CD4-positive, alpha-beta T cell (primary cell): ENCODE data around the gene AMDHD2. TPM values are rescaled to one million over a fixed set of nuclear protein-coding genes. Genes with fewer than 3 reads are reported as not detected.

Experiments used
- ATAC-seq: fragments of 200-7000 bp; cut with Tn5 transposase; one replicate; pipeline ENCODE4 v1.10.0; 2022; ENCODE audit warnings: mild to moderate bottlenecking; ENCODE audit not compliant: poor library complexity
- CTCF ChIA-PET: fragments of 350-600 bp; sonication (Branson Sonifier 250); formaldehyde crosslinking; loops from one replicate; lab custom pipeline; 2021; ENCODE audit warnings: antibody characterized with exemption, inconsistent platforms; lab: Charles Lee
- POLR2A ChIA-PET: fragments of 350-600 bp; sonication (Branson Sonifier 250); formaldehyde crosslinking; loops from one replicate; lab custom pipeline; 2021; ENCODE audit warnings: antibody characterized with exemption, inconsistent platforms; lab: Charles Lee
- DNase-seq, 14 experiments: peaks; one replicate each; pipeline ENCODE4 v3.0.0-alpha.2; 2013 to 2020; ENCODE audit warnings: mixed read lengths in 2 of 14
- H3K27ac ChIP-seq, 2 donors: one replicate each; pipeline versions ENCODE4 v1.5.1 to v1.7.0; 2013; ENCODE audit warnings: low read length in 2 of 2, low read depth in 1 of 2, mild to moderate bottlenecking in 1 of 2
- H3K27me3 ChIP-seq, 2 experiments: 1 replicate in 1 of 2; 2 replicates in 1 of 2; pipeline versions ENCODE4 v1.6.1 to v1.7.0; 2013; ENCODE audit warnings: low read length in 2 of 2, control low read depth in 1 of 2, mild to moderate bottlenecking in 1 of 2, moderate library complexity in 1 of 2; ENCODE audit not compliant: insufficient read depth in 2 of 2, control insufficient read depth in 1 of 2
- H3K36me3 ChIP-seq: one replicate; pipeline ENCODE4 v1.6.1; 2013; ENCODE audit warnings: low read length, control low read depth; ENCODE audit not compliant: insufficient read depth
- H3K4me1 ChIP-seq: one replicate; pipeline ENCODE4 v1.6.1; 2013; ENCODE audit warnings: low read length, control low read depth; ENCODE audit not compliant: insufficient read depth
- H3K4me3 ChIP-seq: one replicate; pipeline ENCODE4 v1.5.1; 2013; ENCODE audit warnings: mild to moderate bottlenecking, low read length, moderate library complexity
- H3K9me3 ChIP-seq, 2 experiments: 1 replicate in 1 of 2; 2 replicates in 1 of 2; pipeline versions ENCODE4 v1.6.1 to v1.7.0; 2013; ENCODE audit warnings: low read length in 2 of 2, mild to moderate bottlenecking in 2 of 2, control low read depth in 1 of 2, moderate library complexity in 1 of 2; ENCODE audit not compliant: control insufficient read depth in 1 of 2, insufficient read depth in 1 of 2
- H3K27ac Mint-ChIP-seq: one replicate; pipeline ENCODE4 v1.8.0; 2020; ENCODE audit warnings: mixed read lengths
- H3K27me3 Mint-ChIP-seq: one replicate; pipeline ENCODE4 v1.8.0; 2021; ENCODE audit warnings: mixed read lengths
- H3K36me3 Mint-ChIP-seq: one replicate; pipeline ENCODE4 v1.8.0; 2021; ENCODE audit warnings: low read depth, mixed read lengths
- H3K4me1 Mint-ChIP-seq: one replicate; pipeline ENCODE4 v1.8.0; 2021; ENCODE audit warnings: low read depth, mixed read lengths
- H3K4me3 Mint-ChIP-seq: one replicate; pipeline ENCODE4 v1.8.0; 2020; ENCODE audit warnings: mild to moderate bottlenecking, mixed read lengths
- H3K9me3 Mint-ChIP-seq: one replicate; pipeline ENCODE4 v1.8.0; 2020; ENCODE audit warnings: mixed read lengths
- CTCF ChIP-seq: fragments of 200-600 bp; IDR thresholded peaks from one replicate; pipeline ENCODE4 v1.8.0; 2022; ENCODE audit warnings: antibody characterized with exemption, mild to moderate bottlenecking
- intact Hi-C, 2 experiments: fragments of 100-400 bp; cut with DNase I in 1 of 2; cut with micrococcal nuclease in 1 of 2; formaldehyde crosslinking; loops; one replicate each; pipeline versions ENCODE4 v1.15.1 to v1.9.0; 2023 to 2025; cut with DNase I, micrococcal nuclease
- total RNA-seq, 174 experiments: library from RNA in 2 of 174; stranded (reverse) in 2 of 174; gene quantifications; one replicate each; pipeline ENCODE4 v1.2.3 and lab custom pipeline; 2021 to 2026

The AMDHD2 gene
- total RNA-seq, 2 experiments from 2014 or later: 171 to 177 TPM

GRCh38 chr16:2483939-2484897 lies 36.0 kb upstream of the AMDHD2 start:
- intact Hi-C loops: no loop called here
- Mint-ChIP-seq H3K27ac (no peak overlapping the region), H3K27me3 (no peaks in the 10 kb centered on the region), H3K36me3 (no peaks in the 10 kb centered on the region), H3K4me3 (no peak overlapping the region), H3K4me1 (peaks cover 12% of the 10 kb centered on the region), H3K9me3 (no peaks in the 10 kb centered on the region)
- Histone ChIP-seq H3K27me3 (no peaks in the 10 kb centered on the region), H3K36me3 (no peaks in the 10 kb centered on the region), H3K9me3 (no peaks in the 10 kb centered on the region), H3K4me3 (no peak overlapping the region), H3K4me1 (peaks cover 17% of the 10 kb centered on the region), H3K27ac (no peak overlapping the region)
- TF ChIP-seq CTCF: no peak
- ATAC-seq (no peak), DNase-seq (peak in 1 of 14 experiments; percentile 6)
- CTCF ChIA-PET: no interaction called here
- POLR2A ChIA-PET: no interaction called here

GRCh38 chr16:2484898-2485508 lies 35.2 kb upstream of the AMDHD2 start:
- intact Hi-C loops: loop anchor here (5.0 kb wide), 4 partner anchors 53 to 458 kb away; partner anchors contain the start of genes CASKIN1 (in 1 of the 2), CCNF (in 1 of the 2) and NHERF2 (in 1 of the 2)
- no peaks in the 10 kb centered on the region for H3K9me3 Mint-ChIP-seq
- H3K4me1 Mint-ChIP-seq: peaks cover 12% of the 10 kb centered on the region
- no peak overlapping the region for H3K27ac Mint-ChIP-seq
- H3K36me3 Mint-ChIP-seq: no peaks in the 10 kb centered on the region
- H3K27ac ChIP-seq: no peak overlapping the region
- H3K9me3 ChIP-seq: no peaks in the 10 kb centered on the region
- H3K36me3 ChIP-seq: no peaks in the 10 kb centered on the region
- no peaks in the 10 kb centered on the region for H3K27me3 Mint-ChIP-seq
- no peak for TF ChIP-seq CTCF
- H3K27me3 ChIP-seq: no peaks in the 10 kb centered on the region
- ATAC-seq (no peak), DNase-seq (no peak)
- CTCF ChIA-PET: no interaction called here
- POLR2A ChIA-PET: no interaction called here
- H3K4me3 Mint-ChIP-seq: no peak overlapping the region
- H3K4me3 ChIP-seq: no peak overlapping the region
- peaks cover 17% of the 10 kb centered on the region for H3K4me1 ChIP-seq

GRCh38 chr16:2485811-2486507 lies 34.2 kb upstream of the AMDHD2 start:
- no peak overlapping the region for H3K27ac Mint-ChIP-seq
- POLR2A ChIA-PET: interaction anchor here (1.0 to 1.1 kb wide), 2 partner anchors 51 to 216 kb away, joined by 3 read pairs; partner anchors contain the start of gene PDPK1
- intact Hi-C loops: loop anchor here (5.0 kb wide), 4 partner anchors 54 to 459 kb away; partner anchors contain the start of genes CASKIN1 (in 1 of the 2), CCNF (in 1 of the 2) and NHERF2 (in 1 of the 2)
- H3K36me3 Mint-ChIP-seq: no peaks in the 10 kb centered on the region
- TF ChIP-seq CTCF: no peak
- Histone ChIP-seq H3K27me3 (no peaks in the 10 kb centered on the region), H3K9me3 (no peaks in the 10 kb centered on the region), H3K4me3 (no peak overlapping the region), H3K4me1 (peaks cover 17% of the 10 kb centered on the region), H3K27ac (no peak overlapping the region), H3K36me3 (no peaks in the 10 kb centered on the region)
- H3K27me3 Mint-ChIP-seq: no peaks in the 10 kb centered on the region
- DNase-seq (peak in 1 of 14 experiments; percentile 23), ATAC-seq (no peak)
- CTCF ChIA-PET: interaction anchor here (1.2 to 1.7 kb wide), 2 partner anchors 15 to 146 kb away, joined by 4 to 7 read pairs; partner anchors contain the start of gene ABCA3
- H3K9me3 Mint-ChIP-seq: no peaks in the 10 kb centered on the region
- peaks cover 12% of the 10 kb centered on the region for H3K4me1 Mint-ChIP-seq
- H3K4me3 Mint-ChIP-seq: no peak overlapping the region
